22Rv1 (cell line): ENCODE results near the gene LRWD1.

ENCODE experiments used
- H3K27ac ChIP-seq: fragments of 450-650 bp; 2 replicates; pipeline ENCODE4 v1.5.1; 2017
- ZFX ChIP-seq: fragments of 450-650 bp; IDR thresholded peaks from 2 replicates; pipeline ENCODE4 v1.6.1; 2017; ENCODE audit warnings: antibody characterized with exemption, borderline replicate concordance
- TF ChIP-seq, protein P1 (sequence below): fragments of 450-650 bp; IDR thresholded peaks from 2 replicates; pipeline ENCODE4 v1.5.1; 2017; ENCODE audit warnings: mild to moderate bottlenecking

LRWD1 gene

DNA sequence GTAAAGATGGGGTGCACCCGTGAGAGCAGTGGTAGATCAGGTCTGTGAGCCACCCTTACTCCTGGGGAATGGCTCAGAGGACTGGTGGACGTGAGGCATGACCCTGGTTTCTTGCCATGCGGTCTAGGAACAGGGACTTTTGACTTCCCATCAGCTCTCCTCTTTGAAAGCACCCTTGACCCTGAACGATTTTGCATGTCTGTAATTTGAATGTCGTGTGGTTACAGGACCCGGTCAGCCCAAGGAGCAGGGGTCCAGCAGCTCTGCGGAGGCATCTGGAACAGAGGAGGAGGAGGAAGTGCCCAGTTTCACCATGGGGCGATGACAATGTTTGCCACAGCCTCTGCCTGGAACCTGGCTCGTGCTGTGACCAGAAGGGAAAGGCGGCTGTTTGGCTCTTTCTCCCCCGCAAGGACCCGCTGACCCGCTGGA is 40.0 kb upstream of the LRWD1 start:
- H3K27ac ChIP-seq = no peak overlapping the region
- TF ChIP-seq, protein P1, sequence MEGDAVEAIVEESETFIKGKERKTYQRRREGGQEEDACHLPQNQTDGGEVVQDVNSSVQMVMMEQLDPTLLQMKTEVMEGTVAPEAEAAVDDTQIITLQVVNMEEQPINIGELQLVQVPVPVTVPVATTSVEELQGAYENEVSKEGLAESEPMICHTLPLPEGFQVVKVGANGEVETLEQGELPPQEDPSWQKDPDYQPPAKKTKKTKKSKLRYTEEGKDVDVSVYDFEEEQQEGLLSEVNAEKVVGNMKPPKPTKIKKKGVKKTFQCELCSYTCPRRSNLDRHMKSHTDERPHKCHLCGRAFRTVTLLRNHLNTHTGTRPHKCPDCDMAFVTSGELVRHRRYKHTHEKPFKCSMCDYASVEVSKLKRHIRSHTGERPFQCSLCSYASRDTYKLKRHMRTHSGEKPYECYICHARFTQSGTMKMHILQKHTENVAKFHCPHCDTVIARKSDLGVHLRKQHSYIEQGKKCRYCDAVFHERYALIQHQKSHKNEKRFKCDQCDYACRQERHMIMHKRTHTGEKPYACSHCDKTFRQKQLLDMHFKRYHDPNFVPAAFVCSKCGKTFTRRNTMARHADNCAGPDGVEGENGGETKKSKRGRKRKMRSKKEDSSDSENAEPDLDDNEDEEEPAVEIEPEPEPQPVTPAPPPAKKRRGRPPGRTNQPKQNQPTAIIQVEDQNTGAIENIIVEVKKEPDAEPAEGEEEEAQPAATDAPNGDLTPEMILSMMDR = no peak
- TF ChIP-seq ZFX = no peak

DNA sequence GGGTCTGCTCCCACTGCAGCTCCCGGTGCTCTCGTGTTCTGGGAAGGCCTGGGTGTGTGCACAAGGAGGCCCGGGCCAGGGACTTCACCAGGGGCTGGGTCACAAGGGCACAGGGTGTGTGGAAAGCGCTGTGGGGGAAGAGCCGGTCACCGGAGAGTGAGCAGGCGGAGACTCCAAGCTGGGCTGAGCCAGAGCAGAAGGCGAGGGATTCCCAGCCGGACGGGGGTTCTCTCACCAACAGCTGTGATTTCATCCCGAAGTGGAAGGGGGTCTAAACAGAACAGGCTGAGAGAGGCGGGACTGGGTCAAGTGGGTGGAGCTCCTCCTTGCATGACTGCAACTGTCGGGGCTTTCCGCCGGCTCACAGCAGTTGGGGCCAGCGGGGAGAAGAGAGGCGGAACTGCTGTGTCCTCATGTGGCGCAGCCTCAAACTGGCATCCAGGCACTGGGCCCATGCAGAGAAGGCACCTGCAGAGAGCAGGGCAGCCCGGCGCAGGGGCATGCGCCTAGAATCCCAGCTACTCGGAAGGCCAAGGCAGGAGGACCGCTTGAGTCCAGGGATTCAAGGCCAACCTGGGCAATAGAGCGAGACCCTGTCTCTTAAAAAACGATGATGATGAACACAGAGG is 39.0 kb upstream of the LRWD1 start:
- H3K27ac ChIP-seq = no peak overlapping the region
- TF ChIP-seq, protein P1 = no peak
- no peak for TF ChIP-seq ZFX

DNA sequence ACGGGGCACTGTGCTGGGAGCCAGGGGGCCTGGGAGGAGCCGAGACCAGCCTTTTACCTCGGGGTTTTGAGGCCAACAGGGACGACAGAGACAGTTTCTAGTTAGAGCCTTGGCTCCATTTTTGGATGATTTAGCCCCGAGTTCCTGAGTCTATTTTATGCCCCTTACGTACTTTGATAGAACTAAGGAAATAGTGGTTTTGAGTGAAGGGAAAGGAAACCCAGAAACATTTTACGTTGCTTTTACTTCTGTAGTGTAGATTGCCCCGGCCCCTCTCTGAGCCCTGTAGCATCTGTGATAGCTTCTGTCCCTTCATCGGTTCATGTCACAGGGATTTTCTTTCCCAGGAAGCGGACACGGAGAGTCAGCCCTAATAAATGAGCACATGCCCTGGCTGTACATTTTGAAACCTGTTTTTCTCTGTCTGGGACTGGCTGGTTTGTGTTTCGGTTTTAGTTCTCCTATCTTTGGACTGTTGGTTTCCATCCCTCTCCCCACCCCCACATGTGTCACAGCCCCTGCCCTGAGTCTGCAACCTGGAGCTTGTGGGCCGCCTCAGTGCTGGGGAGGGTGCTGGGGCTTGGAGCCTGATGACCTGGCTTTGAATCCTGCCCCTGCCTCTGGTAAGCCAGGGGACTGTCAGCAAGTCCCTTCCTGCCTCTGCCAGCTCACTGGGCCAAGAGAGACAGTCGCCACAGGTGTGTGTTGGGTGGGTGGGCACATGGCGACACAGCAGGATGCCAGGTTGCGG is 38.3 kb upstream of the LRWD1 start:
- TF ChIP-seq, protein P1 = no peak

DNA sequence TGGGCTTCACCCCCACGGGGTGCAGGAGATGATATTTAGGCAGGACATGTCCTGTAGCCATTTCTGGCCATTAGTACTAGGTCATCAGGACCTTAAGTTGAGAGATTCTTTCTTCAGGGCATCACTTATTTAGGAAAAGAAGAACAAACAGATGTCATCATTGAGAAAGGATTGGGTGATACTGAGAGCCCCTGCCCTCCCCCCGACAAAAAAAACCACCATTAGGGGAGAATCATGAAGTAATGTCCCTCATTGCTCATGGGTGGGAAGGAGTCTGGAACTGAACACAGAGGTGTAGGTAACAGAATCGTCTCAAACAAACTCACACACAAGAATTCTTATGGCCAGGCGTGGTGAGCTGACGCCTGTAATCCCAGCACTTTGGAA is 37.8 kb upstream of the LRWD1 start:
- no peak overlapping the region for H3K27ac ChIP-seq

More for the DNA sequence above, 38.3 kb upstream of the LRWD1 start:
- peak overlapping the region; percentile 12; the same call in 1 of the 2 replicates for H3K27ac ChIP-seq

DNA sequence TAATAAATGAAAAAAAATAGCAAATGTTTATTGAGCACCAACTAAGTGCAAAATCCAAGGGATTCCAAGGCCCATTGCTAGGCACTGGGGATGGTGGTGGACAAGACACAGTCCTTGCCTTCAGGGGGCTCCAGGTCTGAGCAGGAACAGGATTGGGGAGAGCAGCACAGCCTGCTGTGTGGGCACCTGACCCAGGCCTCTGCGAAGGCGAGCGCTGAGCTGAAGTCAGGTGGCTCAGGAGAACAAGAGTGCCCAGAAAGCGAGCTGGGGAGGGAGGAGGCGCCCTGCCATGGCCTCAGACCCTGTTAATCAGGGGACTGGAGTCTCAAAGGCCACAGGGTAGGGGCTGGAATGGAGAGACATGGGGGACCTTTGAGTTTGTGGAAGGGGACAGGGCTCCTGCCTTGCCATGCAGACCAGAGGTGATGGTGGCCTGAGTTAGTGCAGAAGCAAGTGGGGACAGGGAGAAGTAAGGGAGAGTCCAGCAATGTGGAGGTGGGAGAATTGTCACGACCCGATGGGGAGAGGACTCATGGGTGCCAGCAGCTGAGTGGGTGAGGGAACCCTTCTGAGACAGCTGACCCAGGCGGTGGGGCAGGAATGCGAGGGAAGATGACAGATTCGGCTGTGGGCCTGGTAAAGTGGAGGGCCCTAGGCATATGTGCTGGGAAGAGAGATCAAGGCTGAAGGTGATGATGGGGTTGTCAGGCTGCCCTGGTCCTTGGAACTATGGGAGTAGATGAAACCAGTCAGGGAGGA is 35.5 kb upstream of the LRWD1 start:
- H3K27ac ChIP-seq = no peak overlapping the region
- TF ChIP-seq, protein P1 = no peak
- TF ChIP-seq ZFX = no peak

More for the DNA sequence above, 37.8 kb upstream of the LRWD1 start:
- TF ChIP-seq, protein P1 = no peak
- no peak for TF ChIP-seq ZFX

DNA sequence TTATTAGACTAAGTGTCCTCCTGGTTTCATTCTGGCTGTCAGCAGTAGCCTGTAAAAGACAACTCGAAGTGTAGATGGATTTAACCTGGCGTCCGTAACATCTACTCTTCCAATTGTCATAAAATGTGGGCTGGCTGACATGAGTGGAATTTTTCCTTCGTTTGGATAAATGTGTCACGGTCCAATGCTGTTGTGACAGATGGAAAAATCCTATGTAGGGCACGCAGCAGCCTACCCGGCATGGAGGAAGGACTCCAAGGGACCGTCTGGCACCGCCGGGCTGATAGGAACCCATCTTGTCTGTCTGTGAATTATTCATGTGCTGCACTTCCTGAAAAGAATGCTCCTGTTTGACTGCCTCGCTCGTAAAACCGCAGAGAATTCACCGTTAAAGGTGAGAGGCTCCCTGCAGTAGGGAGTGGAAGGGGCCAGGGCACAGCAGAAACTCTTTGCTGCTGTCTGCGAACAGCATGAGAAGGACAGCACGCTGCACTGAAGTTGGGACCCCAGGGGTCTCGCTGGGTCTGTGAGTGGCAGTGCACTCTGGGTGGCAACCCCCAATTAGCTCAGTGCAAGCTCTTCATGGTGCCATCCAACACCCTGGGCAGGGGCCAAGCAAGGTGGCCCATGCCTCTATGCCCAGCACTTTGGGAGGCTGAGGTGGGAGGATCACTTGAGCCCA is 33.0 kb upstream of the LRWD1 start:
- TF ChIP-seq ZFX = no peak
- TF ChIP-seq, protein P1 = no peak
- H3K27ac ChIP-seq = peak overlapping the region; percentile 74
